Thoracic aorta (tissue), 2 donors: Measurements from ENCODE around the gene CARNS1. TPM values are rescaled to one million over a fixed set of nuclear protein-coding genes. Genes with fewer than 3 reads are reported as not detected.

Experiments
- ATAC-seq: fragments of 150-250 bp; one replicate; pipeline ENCODE4 v1.8.0; 2017; ENCODE audit warnings: low read depth; ENCODE audit not compliant: insufficient number of reproducible peaks, low FRiP score
- DNase-seq: peaks from one replicate; pipeline ENCODE4 v3.0.0-alpha.2; 2020; ENCODE audit warnings: low spot score
- H3K27ac ChIP-seq, 2 donors: fragments of 200-600 bp; sonication (generic); 1 replicate in 1 of 2; 2 replicates in 1 of 2; pipeline ENCODE4 v1.5.1; 2016; ENCODE audit warnings: mild to moderate bottlenecking in 2 of 2, moderate library complexity in 2 of 2
- H3K27me3 ChIP-seq: fragments of 200-600 bp; sonication (generic); replicated peaks from 2 replicates; pipeline ENCODE4 v1.6.0; 2016; ENCODE audit warnings: mild to moderate bottlenecking; ENCODE audit not compliant: insufficient read depth
- H3K36me3 ChIP-seq: fragments of 200-600 bp; sonication (generic); one replicate; pipeline ENCODE4 v1.5.1; 2016
- H3K4me1 ChIP-seq, 2 donors: fragments of 200-600 bp; sonication (generic); 1 replicate in 1 of 2; 2 replicates in 1 of 2; pipeline versions ENCODE4 v1.5.1 to v1.6.0; 2016; ENCODE audit warnings: low read depth in 2 of 2, mild to moderate bottlenecking in 1 of 2; ENCODE audit not compliant: control insufficient read depth in 1 of 2
- H3K4me3 ChIP-seq: fragments of 200-600 bp; sonication (generic); 2 replicates; pipeline ENCODE4 v1.5.1; 2016; ENCODE audit warnings: mild to moderate bottlenecking
- H3K9me3 ChIP-seq: fragments of 200-600 bp; sonication (generic); 2 replicates; pipeline ENCODE4 v1.5.1; 2016
- total RNA-seq, 2 donors: library from RNA; depleted of rRNA; stranded (reverse); fragments of >200 nt; gene quantifications; one replicate each; pipeline versions ENCODE4 v1.1.0 to v1.2.3, GENCODE V29; 2016
- TF ChIP-seq, protein P1 (sequence below): fragments of 200-600 bp; sonication (generic); IDR thresholded peaks from one replicate; pipeline ENCODE4 v1.5.1; 2019; ENCODE audit warnings: antibody characterized with exemption

CARNS1 gene
- total RNA-seq, 2 donors from 2014 or later, result 7.9 to 10.8 TPM

DNA sequence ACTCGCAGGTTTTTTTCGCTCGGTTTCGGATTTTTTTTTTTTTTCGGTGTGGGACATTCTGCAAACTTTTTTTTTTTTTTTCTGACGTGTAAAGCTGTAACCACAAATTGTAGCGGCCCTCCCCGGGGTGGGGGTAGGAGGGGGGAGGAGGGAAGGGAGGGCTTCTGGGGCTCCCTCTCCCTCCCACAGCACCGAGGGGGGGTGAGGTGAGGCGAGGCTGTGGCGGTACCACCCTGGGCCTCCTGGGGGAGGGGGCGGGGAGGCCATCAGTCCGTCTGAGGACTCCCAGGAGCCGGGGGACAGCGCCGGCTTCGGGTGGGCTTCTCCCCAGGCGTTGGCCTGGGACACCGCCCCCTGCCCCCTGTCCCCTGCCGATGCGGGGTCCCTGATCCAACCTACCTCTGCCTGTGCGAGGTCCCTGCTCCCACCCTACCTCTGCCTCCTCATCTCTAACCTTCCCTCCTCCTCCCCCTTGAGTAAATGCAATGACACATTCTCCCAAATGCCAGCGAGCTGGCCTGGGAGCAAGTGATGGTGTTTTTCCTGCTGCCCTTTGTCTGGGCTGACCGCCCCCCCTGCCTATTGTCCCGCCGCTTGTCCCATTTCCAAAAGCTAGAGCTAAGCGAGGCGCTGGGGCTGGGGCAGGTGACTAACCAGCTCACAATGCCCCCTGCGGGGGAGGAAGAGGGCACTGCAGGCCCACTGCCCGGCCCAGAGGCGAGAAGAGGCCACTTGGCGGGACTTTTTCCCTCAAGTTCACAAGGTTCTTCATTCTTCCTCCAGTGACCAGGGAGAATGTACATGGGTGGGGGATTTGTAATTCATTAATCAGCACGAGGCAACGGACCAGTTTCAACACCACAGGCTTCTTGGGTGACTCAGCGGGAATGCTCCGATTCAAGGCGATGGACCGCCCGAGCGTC, 41.6 kb upstream of the CARNS1 start:
- peak; percentile 77 for ATAC-seq

DNA sequence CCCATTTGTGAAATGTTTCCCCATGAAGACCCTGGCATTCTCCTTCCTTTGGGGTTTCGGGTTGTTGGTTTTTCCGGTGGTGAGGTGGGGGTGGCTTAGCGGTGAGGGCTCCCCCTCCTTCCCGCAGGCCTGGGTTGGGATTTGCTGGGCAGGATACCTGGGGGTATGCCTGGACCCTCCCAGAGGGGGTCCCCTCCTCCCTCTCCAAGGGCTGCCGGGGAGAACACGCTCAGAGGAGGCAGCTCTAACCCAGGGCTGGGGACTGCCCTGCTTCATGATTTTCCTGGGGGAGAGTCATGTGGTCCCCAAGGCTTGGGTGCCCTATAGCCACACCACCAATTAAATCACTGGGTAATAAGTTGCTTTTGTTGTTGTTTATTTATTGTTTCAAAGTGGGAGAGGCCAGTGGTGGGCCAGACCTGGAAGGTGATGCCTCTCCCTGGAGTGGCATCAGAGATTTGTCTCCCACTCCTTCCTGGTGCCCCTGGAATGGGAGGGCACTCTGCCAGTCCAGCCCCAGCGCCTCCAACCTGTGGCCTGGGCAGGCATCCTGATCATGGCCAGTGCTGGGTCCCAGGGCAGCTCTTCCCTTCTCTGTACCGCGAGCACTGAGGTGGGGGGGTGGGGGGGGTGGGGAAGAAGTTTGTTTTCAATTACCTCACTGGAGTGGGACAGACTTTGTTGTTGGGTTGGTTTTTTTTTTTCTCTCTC, 40.8 kb upstream of the CARNS1 start:
- Histone ChIP-seq H3K9me3 (no peaks in the 10 kb centered on the region), H3K27me3 (no peaks in the 10 kb centered on the region), H3K4me3 (peak overlapping the region; percentile 76), H3K36me3 (no peaks in the 10 kb centered on the region), H3K4me1 (peaks cover 19 to 39% of the 10 kb centered on the region in 2 donors), H3K27ac (peak overlapping the region; percentile 92 to 99)
- no peak for DNase-seq
- TF ChIP-seq, protein P1, sequence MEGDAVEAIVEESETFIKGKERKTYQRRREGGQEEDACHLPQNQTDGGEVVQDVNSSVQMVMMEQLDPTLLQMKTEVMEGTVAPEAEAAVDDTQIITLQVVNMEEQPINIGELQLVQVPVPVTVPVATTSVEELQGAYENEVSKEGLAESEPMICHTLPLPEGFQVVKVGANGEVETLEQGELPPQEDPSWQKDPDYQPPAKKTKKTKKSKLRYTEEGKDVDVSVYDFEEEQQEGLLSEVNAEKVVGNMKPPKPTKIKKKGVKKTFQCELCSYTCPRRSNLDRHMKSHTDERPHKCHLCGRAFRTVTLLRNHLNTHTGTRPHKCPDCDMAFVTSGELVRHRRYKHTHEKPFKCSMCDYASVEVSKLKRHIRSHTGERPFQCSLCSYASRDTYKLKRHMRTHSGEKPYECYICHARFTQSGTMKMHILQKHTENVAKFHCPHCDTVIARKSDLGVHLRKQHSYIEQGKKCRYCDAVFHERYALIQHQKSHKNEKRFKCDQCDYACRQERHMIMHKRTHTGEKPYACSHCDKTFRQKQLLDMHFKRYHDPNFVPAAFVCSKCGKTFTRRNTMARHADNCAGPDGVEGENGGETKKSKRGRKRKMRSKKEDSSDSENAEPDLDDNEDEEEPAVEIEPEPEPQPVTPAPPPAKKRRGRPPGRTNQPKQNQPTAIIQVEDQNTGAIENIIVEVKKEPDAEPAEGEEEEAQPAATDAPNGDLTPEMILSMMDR, result no peak
- no peak for ATAC-seq

More for the DNA sequence above, 41.6 kb upstream of the CARNS1 start:
- Histone ChIP-seq H3K4me1 (peaks cover 23 to 39% of the 10 kb centered on the region in 2 donors), H3K4me3 (peak overlapping the region; percentile 76), H3K9me3 (no peaks in the 10 kb centered on the region), H3K36me3 (no peaks in the 10 kb centered on the region), H3K27me3 (no peaks in the 10 kb centered on the region), H3K27ac (peak overlapping the region; percentile 92 to 99)
- TF ChIP-seq, protein P1, result peak; percentile 49
- DNase-seq, result peak; percentile 82

DNA sequence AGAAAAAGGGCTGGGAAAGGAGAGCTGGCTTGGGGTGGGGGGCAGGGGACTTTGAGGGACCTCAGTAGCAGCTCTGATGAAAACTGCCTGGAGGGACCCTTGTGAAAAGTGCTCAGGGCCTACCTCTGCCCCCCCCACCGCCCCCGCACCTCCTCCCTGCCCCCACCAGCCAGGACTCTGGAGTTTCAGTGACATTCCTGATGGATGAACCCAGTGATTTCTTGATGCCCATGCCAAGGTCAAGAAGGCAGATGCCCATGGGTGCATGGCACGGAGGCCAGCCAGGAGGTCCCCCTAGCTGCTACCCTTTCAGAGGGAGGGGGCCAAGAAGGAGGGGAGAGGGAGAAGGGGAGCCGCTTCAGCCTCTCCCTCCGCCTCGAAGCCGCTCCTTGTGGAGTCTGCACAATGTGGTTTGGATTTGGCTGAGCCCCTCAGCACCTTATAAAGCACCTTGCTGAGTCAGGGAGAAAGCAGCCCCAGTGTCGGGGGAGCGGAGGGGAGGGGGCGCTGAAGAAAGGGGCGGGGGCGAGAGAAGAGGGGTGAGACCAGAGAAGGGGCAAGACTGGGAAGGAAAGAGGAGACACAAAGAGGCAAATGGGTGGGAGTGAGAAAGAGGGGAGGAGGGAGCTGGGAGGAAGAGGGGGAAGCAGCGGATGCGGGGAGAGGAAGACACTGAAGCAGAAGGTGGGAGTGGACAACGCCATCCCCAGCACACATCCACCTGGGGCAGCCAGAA, 40.0 kb upstream of the CARNS1 start:
- ATAC-seq (no peak), DNase-seq (no peak)
- no peak overlapping the region for H3K4me3 ChIP-seq
- no peaks in the 10 kb centered on the region for H3K27me3 ChIP-seq
- peaks cover 14 to 33% of the 10 kb centered on the region in 2 donors for H3K4me1 ChIP-seq
- no peaks in the 10 kb centered on the region for H3K9me3 ChIP-seq
- H3K27ac ChIP-seq, result no peak overlapping the region
- H3K36me3 ChIP-seq, result no peaks in the 10 kb centered on the region
- TF ChIP-seq, protein P1, result no peak

DNA sequence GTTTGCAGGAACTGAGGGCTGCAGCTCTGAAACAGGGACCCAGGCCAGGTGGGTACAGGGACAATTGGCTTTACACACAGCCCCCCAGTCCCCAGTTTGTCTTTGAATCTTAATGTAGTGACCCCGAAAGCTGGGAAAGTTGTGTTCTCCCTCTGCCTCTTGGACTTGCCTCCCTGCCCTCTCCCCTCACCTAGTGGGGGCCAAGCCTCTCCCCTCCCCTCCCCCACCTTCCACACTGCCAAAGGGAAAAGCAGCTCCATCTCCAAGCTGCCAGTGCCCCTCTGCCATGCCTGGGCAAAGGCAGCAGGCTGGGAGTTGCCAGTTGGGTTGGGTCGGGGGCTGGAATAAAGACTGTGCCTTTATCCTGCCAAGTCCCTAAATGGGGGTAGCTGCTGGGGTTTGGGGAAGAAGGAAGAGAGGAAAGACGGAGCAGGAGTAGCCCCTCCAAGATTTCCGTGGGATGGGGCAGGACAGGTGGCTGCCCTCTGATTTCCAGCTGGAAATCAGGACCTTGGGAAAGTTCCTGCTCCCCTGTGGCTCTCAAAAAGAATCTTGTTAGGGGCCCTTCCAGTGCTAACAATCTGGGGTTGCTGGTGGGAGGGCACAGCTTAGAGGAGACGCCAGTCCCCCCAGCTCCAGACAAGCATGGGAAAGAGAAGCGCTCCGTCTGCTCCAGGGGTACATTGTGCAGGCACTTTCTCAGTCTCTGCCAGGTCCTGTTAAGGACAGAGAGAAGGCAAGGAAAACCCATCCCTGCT, 39.2 kb upstream of the CARNS1 start:
- ATAC-seq, result no peak
- Histone ChIP-seq H3K27ac (no peak overlapping the region), H3K4me1 (peaks cover 9 to 25% of the 10 kb centered on the region in 2 donors), H3K4me3 (no peak overlapping the region), H3K36me3 (no peaks in the 10 kb centered on the region), H3K9me3 (no peaks in the 10 kb centered on the region), H3K27me3 (no peaks in the 10 kb centered on the region)
- TF ChIP-seq, protein P1, result no peak
- DNase-seq, result no peak
